Measurements from ENCODE around the gene KHK. TPM values are rescaled to one million over a fixed set of nuclear protein-coding genes. Genes with fewer than 3 reads are reported as not detected.

The KHK gene
- polyA plus RNA-seq, 1 donor = 1.9 TPM

Other genes starting within 250 kb of the KHK start
- 19.1 TPM for gene DPYSL5, start 238.6 kb upstream of the KHK start, polyA plus RNA-seq (ENCODE audit: insufficient read length)
- gene MAPRE3, start 116.1 kb upstream of the KHK start, polyA plus RNA-seq (ENCODE audit: insufficient read length) = 28.0 TPM
- gene TMEM214, start 53.8 kb upstream of the KHK start, polyA plus RNA-seq (ENCODE audit: insufficient read length) = 68.0 TPM
- 17.2 TPM for gene AGBL5, start 35.1 kb upstream of the KHK start, polyA plus RNA-seq (ENCODE audit: insufficient read length)
- gene OST4, start 15.1 kb upstream of the KHK start, polyA plus RNA-seq (ENCODE audit: insufficient read length) = 228 TPM
- gene EMILIN1, start 8.2 kb upstream of the KHK start, polyA plus RNA-seq (ENCODE audit: insufficient read length) = 61.4 TPM
- 1.0 TPM for gene CGREF1, start 32.4 kb downstream of the KHK start, polyA plus RNA-seq (ENCODE audit: insufficient read length)
- 0.49 TPM for gene ABHD1, start 37.0 kb downstream of the KHK start, polyA plus RNA-seq (ENCODE audit: insufficient read length)
- gene PREB, start 47.9 kb downstream of the KHK start, polyA plus RNA-seq (ENCODE audit: insufficient read length) = 35.4 TPM
- gene PRR30, start 52.6 kb downstream of the KHK start, polyA plus RNA-seq (ENCODE audit: insufficient read length) = not detected
- 0.49 TPM for gene TCF23, start 62.2 kb downstream of the KHK start, polyA plus RNA-seq (ENCODE audit: insufficient read length)
- gene ATRAID, start 125.3 kb downstream of the KHK start, polyA plus RNA-seq (ENCODE audit: insufficient read length) = 85.3 TPM
- gene SLC5A6, start 125.5 kb downstream of the KHK start, polyA plus RNA-seq (ENCODE audit: insufficient read length) = 19.3 TPM
- 26.9 TPM for gene CAD, start 130.6 kb downstream of the KHK start, polyA plus RNA-seq (ENCODE audit: insufficient read length)
- gene SLC30A3, start 176.3 kb downstream of the KHK start, polyA plus RNA-seq (ENCODE audit: insufficient read length) = 0.85 TPM
- 0.24 TPM for gene DNAJC5G, start 188.7 kb downstream of the KHK start, polyA plus RNA-seq (ENCODE audit: insufficient read length)
- gene TRIM54, start 195.7 kb downstream of the KHK start, polyA plus RNA-seq (ENCODE audit: insufficient read length) = 105 TPM
- 1.9 TPM for gene UCN, start 221.7 kb downstream of the KHK start, polyA plus RNA-seq (ENCODE audit: insufficient read length)
- gene MPV17, start 236.3 kb downstream of the KHK start, polyA plus RNA-seq (ENCODE audit: insufficient read length) = 44.9 TPM